ENCODE measurements around the gene CXCL14.
"Not testable (repeated sequence)": the region's sequence is repeated elsewhere in the genome, so short reads cannot be mapped to it uniquely, and the experiment has no call there.

The CXCL14 gene

DNA sequence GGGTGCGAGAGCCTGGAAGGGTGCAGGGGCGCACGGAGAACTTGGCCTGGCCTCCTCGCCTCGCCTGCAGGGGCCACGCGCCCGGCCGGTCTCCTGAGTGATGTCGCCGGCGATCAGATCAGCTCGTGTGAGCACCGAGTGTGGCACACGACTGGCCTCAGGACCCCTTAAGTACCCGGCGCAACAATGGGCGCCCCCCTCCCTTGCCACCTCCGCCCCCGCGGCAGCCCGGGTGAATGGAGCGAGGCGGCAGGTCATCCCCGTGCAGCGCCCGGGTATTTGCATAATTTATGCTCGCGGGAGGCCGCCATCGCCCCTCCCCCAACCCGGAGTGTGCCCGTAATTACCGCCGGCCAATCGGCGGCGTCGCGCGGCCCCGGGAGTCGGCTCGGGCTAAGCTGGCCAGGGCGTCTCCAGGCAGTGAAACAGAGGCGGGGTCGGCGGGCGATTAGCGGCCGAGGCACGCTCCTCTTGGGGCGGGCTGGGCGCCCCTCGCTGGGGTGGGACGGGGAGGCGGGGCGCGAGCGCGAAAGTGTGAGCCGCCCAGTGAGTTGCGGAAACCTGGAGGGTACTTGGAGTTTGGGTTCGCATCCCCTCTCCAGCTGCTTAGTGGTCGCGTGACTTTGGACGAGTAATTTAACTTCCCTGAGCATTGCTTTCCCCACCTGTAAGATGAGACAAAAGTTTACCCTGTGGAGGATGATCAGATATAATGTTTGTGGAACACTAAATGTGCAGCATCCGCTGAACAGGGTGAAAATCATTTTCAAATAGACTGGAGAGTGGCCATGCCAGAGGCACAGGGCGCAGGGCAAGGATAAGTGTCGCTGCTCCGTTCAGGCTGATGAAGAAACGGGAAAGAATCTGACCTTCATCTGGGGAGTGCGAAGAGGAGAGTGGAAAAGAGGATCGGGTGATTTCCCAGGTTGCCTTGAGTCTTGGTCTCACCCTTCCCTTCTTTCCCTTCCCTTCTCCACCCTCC, 42.7 kb downstream of the CXCL14 start, which contains the start of gene NEUROG1:
Gene NEUROG1, minus strand, starts transcription at position 145 of the 982 bp plus-strand sequence. CDS start 274 bp downstream, outside the sequence.
- DNase-seq (ENCODE audit: extremely low read depth, low read depth): no peak
- TF ChIP-seq, protein P1, sequence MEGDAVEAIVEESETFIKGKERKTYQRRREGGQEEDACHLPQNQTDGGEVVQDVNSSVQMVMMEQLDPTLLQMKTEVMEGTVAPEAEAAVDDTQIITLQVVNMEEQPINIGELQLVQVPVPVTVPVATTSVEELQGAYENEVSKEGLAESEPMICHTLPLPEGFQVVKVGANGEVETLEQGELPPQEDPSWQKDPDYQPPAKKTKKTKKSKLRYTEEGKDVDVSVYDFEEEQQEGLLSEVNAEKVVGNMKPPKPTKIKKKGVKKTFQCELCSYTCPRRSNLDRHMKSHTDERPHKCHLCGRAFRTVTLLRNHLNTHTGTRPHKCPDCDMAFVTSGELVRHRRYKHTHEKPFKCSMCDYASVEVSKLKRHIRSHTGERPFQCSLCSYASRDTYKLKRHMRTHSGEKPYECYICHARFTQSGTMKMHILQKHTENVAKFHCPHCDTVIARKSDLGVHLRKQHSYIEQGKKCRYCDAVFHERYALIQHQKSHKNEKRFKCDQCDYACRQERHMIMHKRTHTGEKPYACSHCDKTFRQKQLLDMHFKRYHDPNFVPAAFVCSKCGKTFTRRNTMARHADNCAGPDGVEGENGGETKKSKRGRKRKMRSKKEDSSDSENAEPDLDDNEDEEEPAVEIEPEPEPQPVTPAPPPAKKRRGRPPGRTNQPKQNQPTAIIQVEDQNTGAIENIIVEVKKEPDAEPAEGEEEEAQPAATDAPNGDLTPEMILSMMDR (IDR thresholded peaks at IDR 0.05; ENCODE audit: low read depth, low read length): no peak

DNA sequence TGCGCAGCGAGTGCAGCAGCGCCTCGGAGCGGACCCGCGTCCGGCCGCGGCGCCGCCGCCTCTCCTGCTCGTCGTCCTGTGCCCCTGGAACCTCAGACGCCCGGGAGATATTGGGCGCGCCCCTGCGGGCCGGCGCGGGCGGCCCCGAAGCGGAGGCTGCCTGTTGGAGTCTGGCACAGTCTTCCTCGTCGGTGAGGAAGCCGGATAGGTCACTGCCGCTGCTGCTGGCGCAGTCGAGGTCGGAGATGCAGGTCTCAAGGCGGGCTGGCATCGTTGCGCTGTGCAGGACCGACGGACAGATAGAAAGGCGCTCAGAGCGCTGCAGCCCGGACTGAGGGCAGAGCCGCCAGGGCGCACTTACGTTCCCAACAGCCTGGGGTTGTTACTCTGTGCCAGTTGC, 43.4 kb downstream of the CXCL14 start:
- TF ChIP-seq, protein P1 (IDR thresholded peaks at IDR 0.05; ENCODE audit: low read depth, low read length): no peak
- no peak for DNase-seq (ENCODE audit: extremely low read depth, low read depth)

DNA sequence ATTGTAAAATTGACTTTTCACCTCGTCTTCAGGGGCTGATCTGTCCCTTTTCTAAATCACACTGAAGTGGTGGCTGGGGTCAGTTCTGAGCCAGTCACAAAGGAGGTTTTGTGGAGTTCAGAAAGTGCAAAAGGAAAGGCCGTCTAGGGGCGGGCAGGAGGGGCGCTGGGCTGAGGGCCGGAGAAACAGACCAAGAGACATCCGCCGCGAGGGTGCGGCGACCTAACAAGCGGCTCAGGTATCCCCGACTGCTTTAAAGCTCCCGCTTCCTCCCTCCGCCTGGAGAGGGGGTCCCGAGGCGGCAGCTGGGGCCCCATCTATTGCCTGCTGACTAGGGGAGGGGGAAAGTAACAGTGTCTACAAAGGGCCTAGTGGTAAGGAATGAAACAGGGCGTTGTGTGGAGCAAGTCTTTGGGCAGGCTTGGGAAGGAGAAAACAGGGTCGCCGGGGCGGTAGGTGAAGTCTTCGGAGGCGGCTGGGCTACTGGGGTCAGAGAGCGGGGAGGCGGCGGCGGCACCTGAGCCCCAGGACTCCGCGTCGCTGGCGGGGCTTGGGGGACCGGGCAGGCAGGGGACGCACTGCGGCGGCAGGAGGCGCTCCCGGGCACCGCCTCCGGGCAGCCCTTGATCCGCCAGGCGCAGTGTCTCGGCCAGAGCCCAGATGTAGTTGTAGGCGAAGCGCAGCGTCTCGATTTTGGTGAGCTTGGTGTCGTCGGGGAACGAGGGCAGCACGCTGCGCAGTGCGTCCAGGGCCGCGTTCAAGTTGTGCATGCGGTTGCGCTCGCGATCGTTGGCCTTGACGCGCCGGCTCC, 44.0 kb downstream of the CXCL14 start:
- TF ChIP-seq, protein P1 (IDR thresholded peaks at IDR 0.05; ENCODE audit: low read depth, low read length): no peak
- no peak for DNase-seq (ENCODE audit: extremely low read depth, low read depth)

DNA sequence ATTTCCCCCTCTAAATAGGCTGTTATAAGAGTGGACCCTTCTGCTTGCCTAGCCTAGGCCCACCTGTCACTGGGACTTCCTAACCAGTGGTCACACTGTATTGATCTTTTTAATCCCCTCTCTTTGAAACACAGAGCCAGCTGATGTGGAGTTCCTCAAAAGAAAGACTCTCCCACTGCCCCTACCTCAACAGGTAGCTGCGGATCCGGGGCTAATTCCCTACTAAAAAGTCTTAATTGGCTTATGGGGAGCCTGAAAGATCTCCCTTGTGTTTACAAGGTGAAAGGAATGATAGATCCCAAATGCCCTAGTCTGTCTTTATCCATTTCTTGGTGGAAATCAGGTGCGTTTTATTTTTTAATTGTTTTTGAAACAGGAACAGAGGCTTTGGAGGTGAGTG, 45.0 kb downstream of the CXCL14 start:
- TF ChIP-seq, protein P1 (IDR thresholded peaks at IDR 0.05; ENCODE audit: low read depth, low read length): no peak
- no peak for DNase-seq (ENCODE audit: extremely low read depth, low read depth)

DNA sequence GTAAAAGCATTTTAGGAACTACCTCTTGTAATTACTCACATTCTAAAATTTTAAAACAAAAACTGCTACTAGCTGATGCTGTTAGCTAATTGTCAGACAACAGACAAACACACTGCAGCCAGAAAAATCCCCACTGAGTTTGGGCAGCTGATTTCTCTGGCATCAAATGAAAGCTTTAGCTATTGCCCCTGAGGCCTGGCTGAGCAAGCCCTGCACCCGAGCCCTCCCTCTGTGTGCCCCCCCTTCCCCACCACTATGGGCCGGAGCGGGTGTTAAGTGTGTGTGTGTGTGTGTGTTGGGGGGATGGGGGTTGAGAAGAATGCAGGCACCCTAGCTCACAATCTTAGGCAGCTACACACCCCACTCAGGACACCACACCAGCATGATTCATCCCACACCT, 45.5 kb downstream of the CXCL14 start:
- TF ChIP-seq, protein P1 (IDR thresholded peaks at IDR 0.05; ENCODE audit: low read depth, low read length): no peak
- no peak for DNase-seq (ENCODE audit: extremely low read depth, low read depth)

DNA sequence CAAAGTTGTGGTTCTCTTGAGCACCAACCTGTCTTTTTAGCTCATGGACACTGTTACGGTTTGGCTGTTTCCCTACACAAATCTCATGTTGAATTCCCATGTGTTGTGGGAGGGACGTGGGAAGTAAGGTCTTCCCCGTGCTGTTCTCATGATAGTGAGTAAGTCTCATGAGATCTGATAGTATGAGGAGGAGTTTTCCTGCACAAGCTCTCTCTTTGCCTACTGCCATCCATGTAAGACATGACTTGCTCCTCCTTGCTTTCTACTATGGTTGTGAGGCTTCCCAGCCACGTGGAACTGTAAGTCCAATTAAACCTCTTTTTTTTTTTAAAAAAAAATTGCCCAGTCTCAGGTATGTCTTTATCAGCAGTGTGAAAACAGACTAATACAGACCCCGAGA, 49.2 kb downstream of the CXCL14 start:
- DNase-seq (ENCODE audit: extremely low read depth, low read depth): not testable (repeated sequence)

DNA sequence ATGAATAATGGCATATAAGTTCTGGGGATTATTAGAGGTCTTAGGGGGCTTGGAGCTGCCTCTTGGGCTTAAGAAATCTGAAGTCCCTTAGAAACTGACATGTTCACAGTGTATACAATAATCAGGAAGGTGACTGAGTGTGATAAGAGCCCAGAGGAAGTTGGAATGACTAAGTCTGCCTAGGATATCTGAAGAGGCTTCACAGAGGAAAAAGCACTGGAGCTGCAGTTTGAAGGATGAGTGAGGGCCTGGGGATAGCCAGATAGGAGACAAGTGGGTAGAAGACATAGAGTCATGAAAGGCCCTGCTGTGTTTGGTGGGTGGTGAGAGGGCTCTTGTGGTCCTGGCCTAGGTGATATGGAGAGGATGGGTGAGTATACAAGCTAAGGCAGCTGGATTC, 51.9 kb downstream of the CXCL14 start:
- TF ChIP-seq, protein P1 (IDR thresholded peaks at IDR 0.05; ENCODE audit: low read depth, low read length): no peak
- no peak for DNase-seq (ENCODE audit: extremely low read depth, low read depth)

Data from AG09319 (cell line).